Measurements from ENCODE around the gene RBMS2. TPM values are rescaled to one million over a fixed set of nuclear protein-coding genes. Genes with fewer than 3 reads are reported as not detected.

The RBMS2 gene, protein sequence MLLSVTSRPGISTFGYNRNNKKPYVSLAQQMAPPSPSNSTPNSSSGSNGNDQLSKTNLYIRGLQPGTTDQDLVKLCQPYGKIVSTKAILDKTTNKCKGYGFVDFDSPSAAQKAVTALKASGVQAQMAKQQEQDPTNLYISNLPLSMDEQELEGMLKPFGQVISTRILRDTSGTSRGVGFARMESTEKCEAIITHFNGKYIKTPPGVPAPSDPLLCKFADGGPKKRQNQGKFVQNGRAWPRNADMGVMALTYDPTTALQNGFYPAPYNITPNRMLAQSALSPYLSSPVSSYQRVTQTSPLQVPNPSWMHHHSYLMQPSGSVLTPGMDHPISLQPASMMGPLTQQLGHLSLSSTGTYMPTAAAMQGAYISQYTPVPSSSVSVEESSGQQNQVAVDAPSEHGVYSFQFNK
- total RNA-seq (2014; rRNA removed; shearing (Covaris generic)) (23.8 and 28.7 TPM in 2 replicates), polyA plus RNA-seq (2016; fragmentation: Nextera tagmentation; extraction: Ambion mirVana) (20.9 and 28.7 TPM in 2 replicates)

DNA sequence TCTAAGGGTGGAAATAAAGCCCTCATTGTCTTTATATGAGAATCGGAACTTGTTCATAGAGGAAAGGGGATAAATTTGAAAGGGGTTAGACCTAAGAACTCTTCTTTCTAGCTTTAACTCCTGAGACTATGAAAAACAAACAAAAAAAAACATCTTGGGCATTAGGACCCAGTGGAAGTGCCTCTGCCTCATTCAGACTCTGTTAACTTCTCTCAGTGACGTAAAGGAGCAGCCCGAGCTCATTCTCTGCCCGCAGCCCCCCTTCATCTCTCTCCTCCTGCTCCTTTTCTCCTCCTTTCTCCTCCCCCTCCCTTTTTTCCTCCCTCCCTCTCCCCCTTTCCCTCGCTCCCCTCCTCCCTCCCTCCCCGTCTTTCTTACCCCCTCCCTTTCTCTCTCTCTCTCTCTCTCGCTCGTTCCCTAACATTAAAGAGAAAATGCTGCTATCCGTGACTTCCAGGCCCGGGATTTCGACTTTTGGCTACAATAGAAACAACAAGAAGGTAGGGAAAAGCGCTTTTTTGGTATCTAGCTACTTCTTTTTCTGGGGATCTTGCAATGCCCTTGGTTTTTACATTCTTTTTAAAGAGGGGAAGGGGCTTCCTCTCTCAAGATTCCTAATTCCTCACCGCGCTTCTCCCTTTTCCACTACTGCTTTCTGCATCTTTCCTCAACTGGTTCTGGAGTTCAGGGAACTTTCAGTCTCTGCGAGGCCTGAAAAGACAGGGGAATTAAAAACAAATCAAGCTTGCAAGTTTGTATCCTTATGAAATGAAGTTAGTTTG is at the start of gene RBMS2:
Gene RBMS2, plus strand, starts transcription at position 231 of the 782 bp plus-strand sequence. Its CDS starts 204 bp downstream, at position 435.
- H3K27ac ChIP-seq: peak within 1 kb of the TSS; percentile 68
- no peaks in the 10 kb centered on the region for H4K20me1 ChIP-seq (ENCODE audit: insufficient read depth)
- 1 to 9% methylated on average over 10 to 15 of the region's 15 CpGs for WGBS, 2 experiments (ENCODE audit: low coverage in 1 of 2, low lambda C conversion rate in 2 of 2, missing lambda C conversion rate in 2 of 2)
- no peaks in the 10 kb centered on the region for H3K9me3 ChIP-seq (ENCODE audit: low read depth)
- H3F3A ChIP-seq (ENCODE audit: insufficient read depth): peaks cover 49% of the 10 kb centered on the region
- H3K36me3 ChIP-seq (ENCODE audit: low read depth): no peaks in the 10 kb centered on the region
- in situ Hi-C loops (cut with MboI): no loop called here
- H3K4me2 ChIP-seq (ENCODE audit: unreplicated experiment): peak within 1 kb of the TSS; percentile 90
- H3K27me3 ChIP-seq (replicated peaks; ENCODE audit: insufficient read depth): no peaks in the 10 kb centered on the region
- H2AFZ ChIP-seq: peak within 1 kb of the TSS; percentile 87
- H3K4me1 ChIP-seq (ENCODE audit: insufficient read depth): peaks cover 61% of the 10 kb centered on the region
- H3K9ac ChIP-seq: peak within 1 kb of the TSS; percentile 81
- peak within 1 kb of the TSS; percentile 80 for H3K4me3 ChIP-seq
- no peaks in the 10 kb centered on the region for H3K9me2 ChIP-seq (ENCODE audit: insufficient read depth)
- peak; percentile 96 for DNase-seq
- peaks cover 50% of the 10 kb centered on the region for H3K79me2 ChIP-seq (ENCODE audit: insufficient read depth)
- TF ChIP-seq EZH2phosphoT487 (IDR thresholded peaks at IDR 0.05; ENCODE audit: insufficient read depth, low read depth) (no peak), EZH2 (IDR thresholded peaks at IDR 0.05; ENCODE audit: insufficient read depth, poor library complexity, severe bottlenecking) (no peak)

DNA sequence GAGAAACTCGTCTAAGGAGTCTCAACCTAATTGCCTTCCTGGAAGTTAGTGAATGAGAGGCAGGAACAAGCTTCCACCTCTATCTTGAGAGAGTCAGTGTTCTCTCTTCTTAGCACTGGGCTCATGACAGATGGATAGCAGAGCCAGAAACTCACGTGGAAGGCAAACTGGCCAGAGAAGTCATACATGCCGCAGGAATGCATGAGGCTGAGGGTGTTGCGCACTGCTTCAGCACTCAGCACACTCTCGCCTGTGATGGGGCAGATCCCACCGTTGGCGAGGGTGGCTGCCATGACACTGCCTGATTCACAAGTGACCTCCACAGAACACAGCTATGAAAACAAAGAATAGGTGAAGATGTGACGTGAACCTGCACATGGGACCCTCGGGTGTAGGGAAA is 47.2 kb upstream of the RBMS2 start:
- in situ Hi-C loops (cut with MboI): no loop called here
- Histone ChIP-seq H3K4me3 (no peak overlapping the region), H3K4me1 (ENCODE audit: insufficient read depth) (no peaks in the 10 kb centered on the region), H2AFZ (no peak overlapping the region), H3K9me3 (ENCODE audit: low read depth) (no peaks in the 10 kb centered on the region), H3K27ac (no peak overlapping the region), H3K9me2 (ENCODE audit: insufficient read depth) (no peaks in the 10 kb centered on the region), H3K27me3 (replicated peaks; ENCODE audit: insufficient read depth) (no peaks in the 10 kb centered on the region), H3K9ac (no peak overlapping the region), H3K4me2 (ENCODE audit: unreplicated experiment) (no peak overlapping the region), H3K79me2 (ENCODE audit: insufficient read depth) (peaks cover 21% of the 10 kb centered on the region), H3K36me3 (ENCODE audit: low read depth) (no peaks in the 10 kb centered on the region), H4K20me1 (ENCODE audit: insufficient read depth) (no peaks in the 10 kb centered on the region), H3F3A (ENCODE audit: insufficient read depth) (no peaks in the 10 kb centered on the region)
- DNase-seq: no peak
- TF ChIP-seq EZH2 (IDR thresholded peaks at IDR 0.05; ENCODE audit: insufficient read depth, poor library complexity, severe bottlenecking) (no peak), EZH2phosphoT487 (IDR thresholded peaks at IDR 0.05; ENCODE audit: insufficient read depth, low read depth) (no peak)
- 79 to 82% methylated on average over 9 of the region's 9 CpGs for WGBS, 2 experiments (ENCODE audit: low coverage in 1 of 2, low lambda C conversion rate in 2 of 2, missing lambda C conversion rate in 2 of 2)

DNA sequence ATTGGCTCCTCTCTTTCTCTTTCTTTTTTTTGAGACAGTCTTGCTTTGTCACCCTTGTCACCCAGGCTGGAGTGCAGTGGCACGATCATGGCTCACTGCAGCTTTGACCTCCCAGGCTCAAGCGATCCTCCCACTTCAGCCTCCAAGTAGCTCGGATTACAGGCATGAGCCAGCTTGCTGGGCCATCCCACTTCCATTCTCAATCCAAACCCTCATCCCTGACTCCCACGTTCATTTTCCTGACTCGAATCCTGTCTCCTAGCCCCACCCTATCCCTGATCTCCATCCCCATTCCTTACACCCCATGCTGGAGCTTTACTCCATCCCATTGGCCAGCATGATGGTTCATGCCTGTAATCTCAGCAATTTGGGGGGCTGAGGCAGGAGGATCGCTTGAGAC is 45.5 kb upstream of the RBMS2 start:
- no peak overlapping the region for H3K4me3 ChIP-seq
- H3K27me3 ChIP-seq (replicated peaks; ENCODE audit: insufficient read depth): no peaks in the 10 kb centered on the region
- no peaks in the 10 kb centered on the region for H4K20me1 ChIP-seq (ENCODE audit: insufficient read depth)
- no peaks in the 10 kb centered on the region for H3K9me3 ChIP-seq (ENCODE audit: low read depth)
- H3K9me2 ChIP-seq (ENCODE audit: insufficient read depth): no peaks in the 10 kb centered on the region
- H3K79me2 ChIP-seq (ENCODE audit: insufficient read depth): peaks cover 3% of the 10 kb centered on the region; the same call in 1 of the 2 replicates
- no peaks in the 10 kb centered on the region for H3F3A ChIP-seq (ENCODE audit: insufficient read depth)
- H3K27ac ChIP-seq: no peak overlapping the region
- no peak overlapping the region for H3K9ac ChIP-seq
- 56 to 62% methylated on average over 6 of the region's 6 CpGs for WGBS, 2 experiments (ENCODE audit: low coverage in 1 of 2, low lambda C conversion rate in 2 of 2, missing lambda C conversion rate in 2 of 2)
- no peak overlapping the region for H2AFZ ChIP-seq
- H3K36me3 ChIP-seq (ENCODE audit: low read depth): no peaks in the 10 kb centered on the region
- in situ Hi-C loops (cut with MboI): no loop called here
- DNase-seq: no peak
- no peak overlapping the region for H3K4me2 ChIP-seq (ENCODE audit: unreplicated experiment)
- no peak for TF ChIP-seq EZH2phosphoT487 (IDR thresholded peaks at IDR 0.05; ENCODE audit: insufficient read depth, low read depth)
- TF ChIP-seq EZH2 (IDR thresholded peaks at IDR 0.05; ENCODE audit: insufficient read depth, poor library complexity, severe bottlenecking): no peak
- no peaks in the 10 kb centered on the region for H3K4me1 ChIP-seq (ENCODE audit: insufficient read depth)

DNA sequence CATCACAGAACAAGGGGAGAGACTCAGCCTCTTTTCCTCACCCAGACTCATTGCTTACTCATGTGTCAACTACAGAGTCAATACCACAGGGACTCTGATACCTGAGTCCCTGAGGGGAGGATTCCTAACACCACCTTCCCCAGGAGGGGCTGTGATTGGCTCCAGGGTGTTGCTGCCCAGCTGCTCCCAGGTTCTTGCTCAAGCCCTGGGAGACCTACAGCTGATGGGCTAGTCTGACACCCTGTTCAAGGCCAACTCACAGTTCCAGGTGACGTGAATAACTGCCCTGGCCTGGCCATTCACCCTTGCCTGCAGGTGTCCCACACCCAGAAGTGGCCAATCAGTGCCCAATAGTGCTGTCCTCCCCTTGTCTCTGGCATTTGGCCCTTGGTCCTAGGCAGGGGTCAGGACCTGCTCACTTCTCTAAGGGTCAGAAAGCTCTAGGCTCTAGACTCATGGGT is 44.6 kb upstream of the RBMS2 start:
- TF ChIP-seq EZH2phosphoT487 (IDR thresholded peaks at IDR 0.05; ENCODE audit: insufficient read depth, low read depth) (no peak), EZH2 (IDR thresholded peaks at IDR 0.05; ENCODE audit: insufficient read depth, poor library complexity, severe bottlenecking) (no peak)
- no peak overlapping the region for H3K27ac ChIP-seq
- H3K9ac ChIP-seq: no peak overlapping the region
- no peak for DNase-seq
- H3K79me2 ChIP-seq (ENCODE audit: insufficient read depth): no peaks in the 10 kb centered on the region
- no peaks in the 10 kb centered on the region for H4K20me1 ChIP-seq (ENCODE audit: insufficient read depth)
- no peaks in the 10 kb centered on the region for H3K9me3 ChIP-seq (ENCODE audit: low read depth)
- H3K36me3 ChIP-seq (ENCODE audit: low read depth): no peaks in the 10 kb centered on the region
- H3K4me2 ChIP-seq (ENCODE audit: unreplicated experiment): no peak overlapping the region
- H3K4me1 ChIP-seq (ENCODE audit: insufficient read depth): no peaks in the 10 kb centered on the region
- no peak overlapping the region for H3K4me3 ChIP-seq
- in situ Hi-C loops (cut with MboI): no loop called here
- no peaks in the 10 kb centered on the region for H3K27me3 ChIP-seq (replicated peaks; ENCODE audit: insufficient read depth)
- no peaks in the 10 kb centered on the region for H3K9me2 ChIP-seq (ENCODE audit: insufficient read depth)
- H3F3A ChIP-seq (ENCODE audit: insufficient read depth): no peaks in the 10 kb centered on the region
- no peak overlapping the region for H2AFZ ChIP-seq
- WGBS, 2 experiments (ENCODE audit: low coverage in 1 of 2, low lambda C conversion rate in 2 of 2, missing lambda C conversion rate in 2 of 2): 100% methylated on average over 1 of the region's 1 CpG

Measured in GM23248 (cell line).